Eye (tissue), 1 donor: ENCODE data around the gene VAPA.
A peak's percentile ranks its signal among the peaks of the same experiment; 100 is the strongest.

Source experiments
- DNase-seq: peaks from one replicate; pipeline ENCODE4 v3.0.0-alpha.2; 2015

The VAPA gene

DNA sequence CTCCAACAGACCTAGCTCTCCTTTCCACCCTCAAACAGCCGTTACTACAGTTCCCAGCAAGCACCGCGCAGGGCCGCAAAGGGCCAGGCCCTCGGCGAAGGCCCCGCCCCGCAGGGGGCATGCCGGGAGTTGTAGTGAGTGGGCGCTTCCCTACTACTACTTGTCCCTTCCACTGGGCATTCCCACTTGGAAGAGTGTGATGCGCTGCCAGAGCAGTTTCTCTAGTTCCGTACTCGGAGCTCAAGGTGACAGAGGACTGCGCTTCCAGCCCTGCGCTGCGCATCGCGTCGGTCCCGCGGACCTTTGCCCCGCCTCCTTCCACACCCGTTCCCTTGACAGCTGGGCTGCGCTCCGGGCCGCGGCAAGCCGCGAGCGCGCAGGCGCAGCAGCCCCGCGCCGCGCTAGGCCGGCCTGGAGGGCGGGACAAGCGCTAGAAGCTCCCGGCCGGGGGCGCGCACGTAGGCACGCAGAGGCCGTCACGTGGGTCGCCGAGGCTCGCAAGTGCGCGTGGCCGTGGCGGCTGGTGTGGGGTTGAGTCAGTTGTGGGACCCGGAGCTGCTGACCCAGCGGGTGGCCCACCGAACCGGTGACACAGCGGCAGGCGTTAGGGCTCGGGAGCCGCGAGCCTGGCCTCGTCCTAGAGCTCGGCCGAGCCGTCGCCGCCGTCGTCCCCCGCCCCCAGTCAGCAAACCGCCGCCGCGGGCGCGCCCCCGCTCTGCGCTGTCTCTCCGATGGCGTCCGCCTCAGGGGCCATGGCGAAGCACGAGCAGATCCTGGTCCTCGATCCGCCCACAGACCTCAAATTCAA lies at the start of gene VAPA:
VAPA (plus strand) TSS at position 491 of the 808 bp plus-strand sequence; CDS start at position 732, 241 bp downstream.
- DNase-seq = peak; percentile 98

GRCh38 chr18:9865764-9866490 lies 47.9 kb upstream of the VAPA start:
- no peak for DNase-seq

GRCh38 chr18:9866627-9867026 lies 47.2 kb upstream of the VAPA start:
- DNase-seq = no peak

DNA sequence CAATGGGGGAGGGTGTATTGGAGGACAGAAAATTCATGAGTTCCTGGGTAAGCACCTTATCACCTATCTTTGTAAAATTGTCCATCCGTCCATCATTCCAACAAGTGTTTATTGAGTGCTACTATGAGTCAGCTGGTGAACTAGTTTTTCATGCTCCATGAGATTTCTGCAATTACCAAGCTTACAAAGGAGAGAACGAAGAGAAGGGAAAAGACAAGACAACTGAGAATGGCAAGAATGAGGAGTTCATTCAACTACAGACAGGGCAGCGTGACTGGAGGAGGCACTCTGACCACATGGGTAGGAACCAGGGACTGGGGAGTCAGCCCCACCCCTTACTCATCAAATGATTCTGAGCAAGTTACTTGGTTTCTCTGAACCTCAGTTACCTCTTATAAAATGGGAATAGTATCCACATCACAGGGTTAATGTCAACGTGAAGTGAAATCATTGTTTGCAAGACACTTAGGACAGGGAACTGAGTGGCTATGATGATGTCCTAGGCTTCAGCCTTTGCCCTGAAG lies 46.7 kb upstream of the VAPA start:
- no peak for DNase-seq

DNA sequence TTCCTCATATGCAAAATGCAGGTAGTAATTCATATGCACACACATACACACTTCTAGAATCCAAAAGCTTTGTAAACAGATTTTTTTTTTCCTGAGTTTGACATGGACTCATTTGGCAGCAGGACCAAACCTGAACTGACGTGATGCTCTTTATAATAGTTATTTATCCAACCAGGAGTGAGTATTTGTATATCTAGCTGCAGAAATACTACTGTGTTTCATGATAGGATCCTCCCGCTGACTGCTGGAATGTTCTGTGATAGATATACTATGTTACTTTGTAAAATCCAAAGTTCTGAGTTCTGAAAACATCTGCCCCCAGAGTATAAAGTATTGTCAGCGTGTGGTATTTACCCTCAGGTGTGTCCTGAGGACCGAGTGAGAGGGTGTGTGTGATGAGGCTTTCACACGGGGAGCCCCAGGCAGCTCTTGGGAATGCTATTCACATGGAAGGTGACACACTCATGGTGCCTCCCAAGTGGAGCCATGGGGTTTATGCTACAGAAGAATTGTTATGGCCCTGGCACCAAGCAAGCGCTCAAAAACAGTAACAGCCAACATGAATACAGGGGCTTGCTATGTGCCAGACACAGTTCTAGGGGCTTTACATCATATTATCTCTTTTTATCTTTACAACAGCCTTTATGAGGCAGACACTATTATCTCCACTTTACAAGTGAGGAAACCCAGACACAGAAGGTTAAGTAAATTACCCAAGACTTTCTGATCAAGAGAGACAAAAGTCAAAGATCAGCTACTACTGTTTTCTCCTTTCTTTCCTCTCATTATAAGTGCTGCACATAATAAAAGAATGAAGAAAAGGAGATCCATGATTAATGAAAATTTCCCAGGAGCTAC lies 44.7 kb upstream of the VAPA start:
- no peak for DNase-seq

DNA sequence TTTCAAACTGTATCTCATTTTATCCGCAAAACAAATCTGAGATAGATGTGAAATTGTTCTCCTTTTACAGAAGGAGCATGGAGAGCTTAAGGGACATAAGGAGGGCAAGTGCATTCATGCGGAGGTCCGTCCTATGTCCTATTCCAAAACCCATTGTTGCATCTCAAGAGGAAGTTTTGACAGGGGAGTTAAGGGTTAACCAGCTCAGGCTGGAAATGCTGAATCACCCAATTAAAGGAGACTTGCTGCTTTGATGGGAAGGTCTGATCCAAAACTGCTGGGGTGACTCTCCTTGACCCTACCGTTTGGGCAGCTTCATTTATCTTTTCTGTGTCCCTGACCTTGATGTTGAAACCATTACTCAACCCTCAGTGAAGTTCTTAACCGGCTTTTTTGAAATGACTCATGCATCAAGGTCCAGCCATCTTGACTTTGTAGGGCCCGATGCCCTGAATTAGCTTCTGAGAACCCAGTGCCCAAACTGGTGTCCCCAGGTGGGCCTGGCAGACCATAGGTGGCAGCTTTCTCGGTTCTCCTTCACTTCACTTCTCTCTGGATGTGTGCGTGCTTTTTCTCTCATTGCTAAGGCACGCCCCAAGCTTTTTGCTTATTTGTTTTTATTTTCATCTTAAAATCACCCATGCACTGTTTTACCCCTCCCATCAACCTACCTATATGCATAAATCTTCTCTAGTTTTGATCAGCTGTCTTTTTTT lies 43.9 kb upstream of the VAPA start:
- DNase-seq = no peak

- DNase-seq = no peak
Measured at GRCh38 chr18:9870431-9871008, 43.3 kb upstream of the VAPA start.

DNA sequence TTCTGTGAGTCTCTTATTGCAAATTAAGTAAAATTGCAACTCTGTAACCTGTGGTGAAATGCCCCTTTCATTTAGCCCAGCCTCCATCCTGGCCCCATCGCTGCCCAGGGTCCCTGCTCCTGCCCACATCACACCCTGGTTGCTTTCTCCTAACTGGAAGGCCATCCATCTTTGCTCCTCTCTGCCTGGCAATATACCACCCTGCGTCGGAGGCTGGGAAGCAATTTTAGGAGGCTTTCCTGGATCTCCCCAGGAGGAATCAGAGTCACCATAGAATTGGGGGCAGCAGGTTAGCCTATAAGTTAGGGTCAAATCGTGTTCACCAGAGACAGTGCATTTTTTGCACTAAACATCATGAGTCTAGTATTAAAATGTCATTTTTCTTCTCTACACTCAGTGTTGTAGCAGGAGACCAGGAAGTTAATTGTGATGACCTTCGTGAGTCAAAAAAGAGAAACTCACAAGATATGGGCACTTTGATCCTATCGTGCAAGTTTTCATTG lies 42.5 kb upstream of the VAPA start:
- no peak for DNase-seq

DNA sequence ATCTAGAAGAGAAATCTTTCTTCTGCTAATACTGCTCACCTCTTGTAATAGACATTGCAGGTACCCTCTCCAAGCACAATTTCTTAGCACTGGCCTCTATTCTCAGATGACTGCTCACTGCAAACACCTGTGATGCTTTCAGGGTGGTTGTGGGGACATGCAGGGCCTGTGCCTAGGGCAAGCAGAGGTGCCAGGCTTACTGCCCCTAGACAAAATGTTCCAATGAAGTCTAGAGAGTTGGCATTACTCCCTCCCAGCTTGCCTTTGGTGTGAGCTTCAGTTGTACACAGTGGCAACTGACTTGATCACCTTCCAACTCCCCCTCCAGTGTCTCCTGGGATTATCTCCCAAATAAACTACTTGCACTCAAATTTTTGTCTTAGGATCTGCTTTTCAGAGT lies 41.0 kb upstream of the VAPA start:
- no peak for DNase-seq

- DNase-seq = no peak
Measured at GRCh38 chr18:9874728-9875127, 39.1 kb upstream of the VAPA start.

DNA sequence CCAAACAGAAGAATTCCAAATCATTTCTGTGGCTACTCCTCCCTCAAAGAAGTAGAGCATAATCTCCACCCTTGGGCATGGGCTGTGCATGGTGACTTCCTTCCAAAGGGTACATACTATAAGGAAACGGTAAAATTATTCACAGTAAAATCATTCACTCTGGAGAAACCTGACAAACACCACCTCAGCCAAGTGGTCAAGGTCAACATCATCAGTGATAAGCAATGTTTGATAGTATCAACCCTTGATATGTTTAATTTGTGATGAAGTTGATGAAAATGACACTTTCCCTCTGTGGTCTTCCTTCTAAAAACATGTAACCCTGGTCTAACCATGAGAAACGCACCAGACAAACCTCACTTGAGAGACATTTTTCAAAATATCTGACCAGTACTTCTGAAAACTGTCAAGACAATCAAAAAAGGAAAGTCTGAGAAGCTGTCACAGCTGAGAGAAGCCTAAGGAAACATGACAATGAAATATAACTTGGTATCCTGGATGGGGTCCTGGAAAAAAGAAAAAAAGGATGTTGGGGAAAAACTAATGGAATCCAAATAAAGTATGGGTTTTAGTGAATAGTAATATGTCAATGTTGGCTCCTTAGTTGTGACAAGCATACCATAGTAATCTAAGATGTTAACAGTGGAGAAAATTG lies 37.5 kb upstream of the VAPA start:
- no peak for DNase-seq

DNA sequence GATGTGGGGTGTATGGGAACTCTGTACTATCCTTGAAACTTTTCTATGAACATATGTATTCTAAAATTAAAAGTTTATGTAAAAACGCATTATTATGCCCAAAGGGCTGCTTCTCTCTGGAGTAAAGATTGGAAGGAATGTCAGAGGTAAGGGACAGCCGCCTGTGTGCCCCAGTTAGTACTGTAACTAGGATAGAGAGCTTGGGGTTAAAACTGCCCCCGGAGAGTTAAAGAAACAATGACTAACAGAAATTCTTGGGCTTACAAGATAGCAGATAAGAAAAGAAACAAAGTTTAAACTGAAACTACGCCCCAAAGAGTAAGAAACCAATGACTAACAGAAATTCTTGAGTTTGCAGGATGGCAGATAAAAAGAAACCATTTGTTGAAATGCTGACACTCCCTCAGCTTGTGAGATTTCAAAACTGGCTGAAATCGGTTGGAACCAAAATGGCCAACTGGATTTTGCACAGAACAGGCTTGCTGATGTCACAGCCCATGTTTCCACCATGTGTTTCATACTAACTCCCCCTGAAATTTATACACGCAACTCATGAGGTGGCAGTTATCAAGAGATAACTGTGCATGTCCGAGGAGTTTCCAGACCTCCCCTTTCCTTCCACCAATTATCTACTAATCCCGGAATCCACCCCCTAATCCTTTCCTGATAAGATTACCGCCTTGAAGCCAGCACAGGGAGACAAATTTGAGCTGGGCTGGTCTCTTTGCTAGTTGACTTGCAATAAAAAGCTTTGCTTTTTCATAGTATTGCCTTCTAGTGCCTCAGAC lies 36.8 kb upstream of the VAPA start:
- peak; percentile 48 for DNase-seq

GRCh38 chr18:9877655-9878014 lies 36.2 kb upstream of the VAPA start:
- no peak for DNase-seq

DNA sequence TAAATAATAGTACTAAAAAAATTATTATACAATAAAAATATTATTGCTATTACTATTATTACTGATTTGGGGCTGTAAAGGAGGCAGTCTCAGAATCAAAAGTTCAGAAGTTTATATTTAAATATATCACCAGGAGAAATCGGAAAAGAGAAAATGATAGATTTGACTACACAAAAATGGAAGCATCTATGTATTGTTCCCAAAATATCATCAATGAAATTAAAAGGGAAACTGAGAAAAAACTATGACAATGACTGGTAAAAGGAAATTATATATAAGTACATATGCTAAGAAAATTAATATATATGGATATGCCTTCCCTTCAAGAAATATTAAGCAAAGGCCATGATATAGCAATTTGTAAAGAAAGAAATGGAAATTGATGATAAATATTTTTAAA lies 35.7 kb upstream of the VAPA start:
- no peak for DNase-seq

DNA sequence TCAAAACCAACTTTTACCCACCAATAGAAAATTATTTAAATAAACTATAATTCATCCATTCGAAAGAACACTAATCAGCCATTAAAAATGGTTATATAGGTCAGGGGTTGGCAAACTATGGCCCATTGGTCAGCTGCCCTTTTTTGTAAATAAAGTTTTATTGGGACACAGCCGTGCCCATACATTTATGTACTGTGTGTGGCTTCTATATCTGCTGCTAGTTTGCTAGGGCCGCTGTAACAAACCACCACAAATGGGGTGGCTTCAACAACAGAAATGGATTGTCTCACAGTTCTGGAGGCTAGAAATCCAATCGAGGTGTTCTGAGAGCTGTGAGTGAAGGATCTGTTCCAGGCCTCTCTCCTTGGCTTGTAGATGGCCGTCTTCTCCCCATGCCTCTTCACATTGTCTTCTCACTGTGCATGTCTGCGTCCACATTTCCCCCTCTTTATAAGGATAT lies 35.0 kb upstream of the VAPA start:
- DNase-seq = no peak

GRCh38 chr18:9884090-9884489 lies 29.7 kb upstream of the VAPA start:
- no peak for DNase-seq

DNA sequence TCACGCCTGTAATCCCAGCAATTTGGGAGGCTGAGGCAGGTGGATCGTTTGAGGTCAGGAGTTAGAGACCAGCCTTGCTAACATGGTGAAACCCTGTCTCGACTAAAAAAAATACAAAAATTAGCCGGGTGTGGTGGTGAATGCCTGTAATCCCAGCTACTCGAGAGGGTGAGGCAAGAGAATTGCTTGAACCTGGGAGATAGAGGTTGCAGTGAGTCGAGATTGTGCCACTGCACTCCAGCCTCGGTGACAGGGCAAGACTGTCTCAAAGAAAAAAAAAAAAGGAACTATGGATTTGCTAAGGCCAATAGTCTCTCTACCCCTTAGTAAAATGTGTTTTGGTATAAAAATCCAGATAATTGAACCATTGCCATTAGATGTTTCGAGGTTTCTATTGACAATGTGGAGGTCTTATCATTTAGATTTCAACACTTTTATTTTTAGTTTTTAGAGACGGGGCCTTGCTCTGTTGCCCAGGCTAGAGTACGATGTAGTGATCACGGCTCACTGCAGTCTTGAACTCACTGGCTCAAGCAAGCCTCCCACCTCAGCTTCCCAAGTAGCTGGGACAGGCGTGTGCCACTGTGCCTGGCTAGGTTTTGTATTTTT lies 29.2 kb upstream of the VAPA start:
- no peak for DNase-seq

GRCh38 chr18:9885170-9886004 lies 28.4 kb upstream of the VAPA start, which contains the start of gene TXNDC2:
Gene TXNDC2, plus strand, starts transcription at chr18:9885973. Its CDS starts 708 bp downstream, at chr18:9886681.
- no peak for DNase-seq

GRCh38 chr18:9886005-9886348 lies 27.8 kb upstream of the VAPA start:
- no peak for DNase-seq
